Posterior cingulate gyrus (tissue), 11 donors: ENCODE data around the gene ANKK1.

ENCODE experiments used
- DNase-seq, 10 donors: peaks; one replicate each; pipeline versions ENCODE4 v3.0.0 to v3.0.0-alpha.2; 2020 to 2021; ENCODE audit warnings: mixed read lengths in 3 of 10
- intact Hi-C: fragments of 100-400 bp; cut with DNase I; formaldehyde crosslinking; loops from one replicate; pipeline ENCODE4 v1.15.1; 2023

Gene ANKK1

DNA sequence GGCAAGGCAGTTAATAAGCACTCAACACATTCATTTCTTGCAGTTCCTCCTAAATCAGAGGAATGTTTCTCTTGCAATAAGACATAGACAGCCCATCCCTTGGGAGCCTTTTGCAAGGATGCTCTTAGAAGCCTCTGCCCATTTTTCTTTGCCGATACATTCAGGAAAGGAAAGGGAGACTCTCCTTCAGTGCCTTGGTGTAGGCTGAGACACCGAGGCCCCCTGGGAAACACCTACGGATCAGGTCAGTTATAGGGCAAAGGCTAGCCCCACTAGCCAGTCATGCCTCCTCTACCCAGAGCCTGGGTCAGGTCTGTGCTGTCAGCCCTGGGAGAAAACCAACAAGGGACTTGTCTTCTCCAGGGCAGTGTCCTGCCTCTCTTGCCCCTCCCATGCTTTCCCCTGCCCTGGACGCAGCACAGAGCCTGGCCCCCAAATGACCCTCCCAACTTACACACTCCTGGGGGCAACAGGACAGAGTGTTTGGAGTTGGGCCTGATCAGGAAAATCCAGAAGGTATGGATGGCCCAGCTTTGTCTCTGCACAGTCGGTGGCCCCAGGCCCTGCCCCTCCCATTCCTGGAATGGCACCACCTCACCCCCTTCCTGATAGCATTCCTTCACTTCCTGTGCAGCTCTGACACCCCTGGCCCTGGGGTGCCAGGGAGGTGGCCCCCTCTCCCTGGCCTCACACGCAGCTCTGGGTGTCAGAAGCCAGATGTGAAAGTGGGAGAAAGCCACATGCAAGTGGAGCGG lies 18.3 kb downstream of the ANKK1 start:
- intact Hi-C loops: no loop called here
- DNase-seq: no peak

DNA sequence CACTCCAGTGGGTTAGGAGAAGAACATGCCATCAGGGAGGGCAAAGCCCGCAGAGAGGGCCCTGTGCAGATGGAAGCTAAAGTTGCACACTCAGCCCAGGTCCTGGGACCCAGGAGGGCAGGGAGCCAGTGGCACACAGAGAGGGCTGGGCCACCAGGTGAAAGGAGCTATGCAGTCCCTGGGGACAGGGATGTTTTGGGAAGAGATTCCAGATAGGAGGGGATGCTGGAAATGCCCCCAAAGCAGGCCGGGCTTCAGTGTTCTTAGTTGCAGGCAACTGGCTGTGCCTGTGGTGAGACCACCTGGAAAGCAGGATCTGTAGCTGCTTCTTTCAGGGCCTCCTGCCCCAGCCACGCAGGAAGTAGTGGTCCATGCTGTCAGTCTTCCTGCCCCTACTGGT lies 19.6 kb downstream of the ANKK1 start:
- intact Hi-C loops: no loop called here
- DNase-seq: peak in 1 of 10 donors; percentile 36

DNA sequence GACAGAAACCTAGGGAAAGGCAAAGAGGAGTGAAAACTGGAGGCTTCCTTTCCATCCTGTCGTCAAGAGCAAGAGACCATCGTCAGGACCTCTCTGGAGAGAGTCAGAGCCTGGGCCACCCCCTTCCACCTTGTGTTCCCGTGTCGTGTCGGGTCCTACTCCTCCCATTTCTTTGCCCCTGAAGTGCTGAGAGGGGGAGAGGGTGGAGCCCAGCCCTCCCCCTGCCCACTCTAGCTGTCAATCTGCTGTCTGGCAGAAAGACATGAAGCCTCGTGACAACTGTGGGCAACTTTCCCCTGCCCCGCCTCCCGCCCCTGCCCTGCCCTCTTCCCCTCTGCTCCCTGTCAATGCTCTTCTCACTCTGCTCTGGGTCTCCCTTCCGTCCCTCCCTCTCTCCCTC lies 20.6 kb downstream of the ANKK1 start:
- DNase-seq: peak in 1 of 10 donors; percentile 30
- intact Hi-C loops: no loop called here

DNA sequence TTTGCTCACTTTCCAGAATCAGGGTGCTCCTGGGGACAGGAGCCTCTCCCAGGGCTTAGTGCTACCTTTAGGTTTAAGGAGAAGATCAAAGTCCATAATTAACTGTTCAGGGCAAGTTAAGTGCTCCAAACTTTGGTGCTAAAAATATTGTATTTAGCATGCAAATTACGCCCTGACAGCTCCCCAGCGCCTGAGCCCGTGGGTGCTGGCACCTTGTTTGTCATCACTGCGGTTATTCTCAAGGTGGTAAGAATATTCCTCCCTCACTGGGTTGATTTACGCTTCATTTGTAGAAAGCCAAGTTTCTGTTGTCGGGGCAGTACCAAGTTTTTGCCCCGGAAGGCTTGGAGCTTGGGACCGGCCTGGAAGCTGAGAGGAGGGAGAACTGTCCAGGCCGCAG lies 21.3 kb downstream of the ANKK1 start:
- intact Hi-C loops: no loop called here
- peak in 1 of 10 donors; percentile 42 for DNase-seq

DNA sequence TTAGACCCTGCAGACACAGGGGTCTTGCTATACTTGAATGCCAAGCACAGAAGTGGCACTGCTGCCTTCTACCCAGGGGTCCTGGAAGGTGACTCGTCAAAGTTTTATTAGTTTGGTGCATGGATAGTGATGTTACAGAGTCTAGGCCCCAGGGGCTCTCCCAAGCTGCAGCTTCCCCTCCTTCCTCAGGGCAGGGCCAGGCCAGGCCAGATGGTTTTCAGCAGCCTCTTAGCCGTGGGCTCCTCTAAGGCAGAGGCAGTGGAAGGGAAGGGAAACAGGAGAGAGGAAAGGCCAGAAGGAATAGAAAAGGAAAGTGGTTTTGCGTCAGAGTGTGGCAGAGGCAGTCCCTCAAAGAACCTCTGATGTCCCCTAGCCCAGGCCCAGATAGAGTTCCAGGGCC lies 21.9 kb downstream of the ANKK1 start:
- DNase-seq: peak in 1 of 10 donors; percentile 13
- intact Hi-C loops: no loop called here

DNA sequence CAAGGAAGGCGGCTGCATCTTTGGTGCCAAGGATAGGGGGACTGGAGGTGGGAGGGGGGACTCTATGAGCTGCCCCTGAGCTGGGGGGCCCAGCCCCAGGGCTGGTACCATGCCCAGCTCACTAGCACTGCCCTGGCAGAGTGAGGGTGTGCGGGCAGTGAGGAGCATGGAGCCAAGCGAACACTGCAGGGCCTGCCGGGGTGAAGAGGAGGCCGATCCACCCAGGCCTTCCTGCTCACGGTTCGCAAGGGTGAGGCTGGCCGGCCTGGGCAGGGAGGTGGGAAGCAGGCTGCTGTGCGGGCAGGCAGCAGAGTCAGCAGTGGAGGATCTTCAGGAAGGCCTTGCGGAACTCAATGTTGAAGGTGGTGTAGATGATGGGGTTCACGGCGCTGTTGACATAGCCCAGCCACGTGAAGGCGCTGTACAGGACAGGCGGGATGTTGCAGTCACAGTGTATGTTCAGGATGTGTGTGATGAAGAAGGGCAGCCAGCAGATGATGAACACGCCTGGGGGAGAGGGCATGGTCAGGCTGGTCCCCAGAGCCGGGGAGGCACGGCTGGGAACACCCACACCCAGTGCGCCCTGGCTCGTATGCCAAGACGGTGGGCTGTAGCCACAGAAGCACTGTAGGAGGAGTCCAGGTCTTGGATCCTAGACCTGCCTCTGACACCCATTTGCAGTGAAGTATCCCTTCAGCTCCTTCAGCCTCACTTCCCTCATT lies 23.0 kb downstream of the ANKK1 start:
- DNase-seq: peak in 1 of 10 donors; percentile 59
- intact Hi-C loops: no loop called here

DNA sequence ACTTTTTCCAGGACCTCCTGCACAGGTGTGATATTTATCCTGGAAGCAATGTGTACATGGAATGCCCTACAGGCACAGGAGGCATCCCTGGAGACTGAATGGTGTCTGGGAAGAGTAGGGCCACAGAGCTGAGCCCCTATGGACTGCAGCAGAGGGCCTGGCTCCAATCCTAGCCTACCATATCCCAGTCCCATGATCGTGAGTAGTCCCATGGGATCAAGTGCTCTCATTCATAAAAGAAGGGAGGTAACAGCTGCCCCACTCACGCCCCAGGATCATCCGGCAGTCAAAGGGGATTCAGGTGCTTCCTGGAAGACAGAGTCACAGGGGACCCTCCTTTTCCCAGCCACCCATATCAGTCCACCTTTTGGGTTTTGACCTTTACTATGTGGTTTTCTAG lies 24.0 kb downstream of the ANKK1 start:
- DNase-seq: peak in 1 of 10 donors; percentile 34

DNA sequence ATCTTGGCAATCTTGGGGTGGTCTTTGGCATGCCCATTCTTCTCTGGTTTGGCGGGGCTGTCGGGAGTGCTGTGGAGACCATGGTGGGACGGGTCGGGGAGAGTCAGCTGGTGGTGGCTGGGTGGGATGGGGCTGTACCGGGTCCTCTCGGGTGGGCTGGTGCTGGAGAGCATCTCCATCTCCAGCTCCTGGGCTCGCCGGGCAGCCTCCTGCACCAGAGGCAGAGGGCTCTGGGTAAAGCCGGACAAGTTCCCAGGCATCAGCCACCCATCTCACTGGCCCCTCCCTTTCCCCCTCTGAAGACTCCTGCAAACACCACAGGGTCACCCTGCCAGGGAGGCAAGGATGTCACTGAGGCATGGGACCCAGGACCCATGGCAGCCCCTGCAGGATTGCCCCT lies 25.1 kb downstream of the ANKK1 start:
- intact Hi-C loops: no loop called here
- peak in 1 of 10 donors; percentile 55 for DNase-seq

More for the DNA sequence above, 24.0 kb downstream of the ANKK1 start:
- intact Hi-C loops: no loop called here

DNA sequence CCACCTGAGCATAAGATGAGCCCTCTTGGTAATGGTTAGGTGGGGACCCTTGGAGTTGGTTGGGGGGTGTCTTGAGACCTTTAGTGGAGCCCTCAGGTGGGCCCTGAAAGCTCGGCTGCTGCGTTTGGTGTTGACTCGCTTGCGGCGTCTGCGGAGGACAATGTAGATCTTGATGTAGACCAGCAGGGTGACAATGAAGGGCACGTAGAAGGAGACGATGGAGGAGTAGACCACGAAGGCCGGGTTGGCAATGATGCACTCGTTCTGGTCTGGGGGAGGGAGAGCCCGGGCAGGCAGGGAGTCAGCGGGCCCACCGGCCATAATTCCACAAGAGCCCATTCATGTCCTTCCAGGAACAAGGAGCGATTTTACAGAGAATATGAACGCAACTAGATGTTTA lies 27.8 kb downstream of the ANKK1 start:
- intact Hi-C loops: no loop called here
- no peak for DNase-seq

DNA sequence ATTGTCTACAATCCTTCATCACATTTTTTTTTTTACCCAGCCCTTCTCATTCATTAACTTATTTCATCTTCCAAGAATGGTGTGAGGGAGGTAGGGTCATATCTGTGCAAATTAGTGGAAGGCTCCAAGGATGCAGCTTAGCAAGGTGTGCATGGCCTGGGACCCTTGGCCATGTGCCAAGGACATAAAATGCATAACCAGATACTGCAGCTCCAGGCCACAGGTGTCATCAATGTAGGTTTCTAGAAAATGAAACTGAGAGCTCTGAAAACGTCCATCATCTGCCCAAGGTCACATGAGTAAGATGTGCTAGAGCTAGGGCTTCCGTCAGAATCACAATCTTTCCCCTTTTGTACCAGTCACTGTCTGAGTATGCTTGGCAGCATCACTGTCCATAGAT lies 29.8 kb downstream of the ANKK1 start:
- intact Hi-C loops: no loop called here

DNA sequence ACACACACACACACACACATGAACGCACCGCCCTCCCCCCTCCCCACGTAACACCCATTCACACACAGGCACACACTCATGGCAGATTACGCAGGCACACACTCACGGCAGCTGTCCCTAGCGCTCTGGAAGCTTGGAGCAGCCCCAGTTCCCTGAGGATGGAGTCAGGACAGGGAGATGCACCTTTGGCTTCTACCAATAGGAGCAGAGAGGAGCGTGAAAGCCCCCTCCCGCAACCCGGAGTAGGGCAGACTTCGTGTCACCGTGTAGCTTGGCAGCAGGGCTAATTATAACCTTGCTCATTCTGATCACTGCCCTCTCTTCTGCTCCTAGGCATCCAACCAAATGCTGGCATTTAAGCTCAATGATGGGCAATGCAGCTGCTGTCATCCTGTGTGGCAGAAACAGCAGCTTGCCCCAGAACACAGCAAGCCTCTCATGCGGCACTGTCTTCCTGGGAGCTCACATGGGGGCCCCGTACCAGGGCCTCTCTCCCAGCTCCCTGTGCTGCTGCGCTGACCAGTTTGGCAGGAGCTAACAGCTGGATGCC lies 31.9 kb downstream of the ANKK1 start:
- DNase-seq: peak in 1 of 10 donors; percentile 62
- intact Hi-C loops: no loop called here

More for the DNA sequence above, 29.8 kb downstream of the ANKK1 start:
- DNase-seq: no peak

DNA sequence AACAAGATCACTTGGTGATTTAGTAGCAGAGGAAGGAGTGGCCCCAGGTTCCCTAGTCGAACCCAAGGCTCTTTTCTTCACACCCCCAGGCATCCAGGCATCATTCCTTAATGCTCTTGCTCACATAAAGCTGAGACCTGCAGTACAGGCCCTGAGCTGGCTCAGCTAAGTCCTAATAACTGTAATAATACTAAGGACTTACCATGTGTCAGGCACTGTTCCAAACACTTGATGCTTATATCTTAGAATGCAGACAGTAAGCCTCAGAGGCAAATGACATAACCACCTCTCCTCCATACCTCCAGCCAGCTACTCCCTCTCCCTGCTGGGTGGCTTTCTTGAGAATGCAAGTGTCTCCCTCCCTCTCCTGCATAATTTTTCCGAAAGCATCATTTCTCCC lies 33.2 kb downstream of the ANKK1 start:
- intact Hi-C loops: no loop called here
- DNase-seq: no peak

DNA sequence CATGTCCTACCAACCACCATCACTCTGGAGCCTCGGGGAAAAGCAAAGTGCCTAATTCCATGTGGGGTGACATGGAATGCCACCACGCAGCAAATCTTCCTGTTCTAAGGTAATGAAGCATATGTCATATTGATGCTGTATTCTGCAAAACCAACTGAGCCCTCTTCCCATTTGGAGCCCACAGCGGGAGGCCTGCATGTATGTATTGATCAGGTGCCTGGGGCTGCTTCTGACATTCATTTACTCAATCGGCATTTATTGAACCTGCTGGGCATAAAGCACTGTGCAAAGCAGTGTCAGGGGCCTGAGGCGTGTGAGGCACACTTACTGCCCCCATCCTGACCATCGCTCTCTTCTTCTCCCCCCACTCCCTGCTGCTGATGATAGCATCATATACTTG lies 39.1 kb downstream of the ANKK1 start:
- intact Hi-C loops: no loop called here
- DNase-seq: no peak

DNA sequence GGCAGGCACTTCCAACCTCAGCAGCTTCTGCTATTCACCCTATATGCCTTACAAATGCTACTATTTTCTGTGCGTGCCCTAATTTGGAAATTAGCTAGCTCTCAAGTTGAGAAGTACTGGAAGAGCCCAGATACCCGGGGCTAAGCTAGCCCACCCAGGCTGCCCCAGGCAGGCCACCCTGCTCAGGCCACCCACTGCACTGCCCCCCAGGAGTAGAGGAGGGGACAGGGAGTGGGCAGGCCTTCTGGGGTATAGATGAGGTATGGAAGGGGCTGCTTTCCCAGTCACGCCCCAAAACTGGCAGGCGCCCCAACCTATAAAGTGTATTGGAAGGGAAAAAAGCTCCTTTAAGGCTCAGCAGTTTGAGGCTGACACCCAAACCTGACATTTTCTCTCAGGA lies 44.2 kb downstream of the ANKK1 start:
- DNase-seq: no peak
- intact Hi-C loops: no loop called here

DNA sequence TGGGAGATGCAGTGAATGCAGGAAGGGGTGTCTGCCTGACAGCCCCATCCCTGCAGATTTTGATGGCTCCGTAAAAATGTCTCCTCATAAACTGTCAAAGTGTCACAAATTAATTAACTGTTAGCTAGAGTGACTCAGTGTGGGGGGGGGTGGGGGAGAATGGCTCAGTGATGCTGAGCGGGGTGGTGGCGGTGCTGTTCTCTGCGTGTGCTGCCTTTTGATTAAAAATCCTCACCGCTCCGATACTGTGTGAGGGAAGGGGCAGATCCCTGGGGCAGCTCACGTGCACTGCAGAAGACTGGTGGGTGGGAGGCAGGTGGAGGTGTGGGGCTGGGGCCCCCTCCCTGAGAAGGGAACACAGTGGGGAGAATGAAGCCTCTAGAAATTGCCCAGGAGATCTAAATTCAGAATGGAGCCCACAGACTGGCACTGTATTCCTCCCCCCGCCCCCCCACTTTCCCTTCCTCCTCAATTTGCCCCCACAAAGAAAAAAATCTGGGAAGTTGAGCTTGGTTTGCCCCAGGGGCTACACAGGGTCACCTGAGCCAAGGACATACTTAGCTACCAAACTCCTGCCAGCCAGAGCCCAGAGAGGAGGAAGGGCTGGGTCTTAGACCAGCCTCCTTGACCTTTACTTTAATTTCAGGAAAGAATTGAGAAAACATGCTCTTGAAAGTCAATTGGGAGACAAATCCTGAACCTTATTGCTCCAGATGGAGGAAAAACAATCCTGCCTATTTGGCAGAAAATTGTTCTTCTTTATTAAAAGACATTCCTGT lies 47.8 kb downstream of the ANKK1 start:
- intact Hi-C loops: no loop called here
- DNase-seq: no peak

DNA sequence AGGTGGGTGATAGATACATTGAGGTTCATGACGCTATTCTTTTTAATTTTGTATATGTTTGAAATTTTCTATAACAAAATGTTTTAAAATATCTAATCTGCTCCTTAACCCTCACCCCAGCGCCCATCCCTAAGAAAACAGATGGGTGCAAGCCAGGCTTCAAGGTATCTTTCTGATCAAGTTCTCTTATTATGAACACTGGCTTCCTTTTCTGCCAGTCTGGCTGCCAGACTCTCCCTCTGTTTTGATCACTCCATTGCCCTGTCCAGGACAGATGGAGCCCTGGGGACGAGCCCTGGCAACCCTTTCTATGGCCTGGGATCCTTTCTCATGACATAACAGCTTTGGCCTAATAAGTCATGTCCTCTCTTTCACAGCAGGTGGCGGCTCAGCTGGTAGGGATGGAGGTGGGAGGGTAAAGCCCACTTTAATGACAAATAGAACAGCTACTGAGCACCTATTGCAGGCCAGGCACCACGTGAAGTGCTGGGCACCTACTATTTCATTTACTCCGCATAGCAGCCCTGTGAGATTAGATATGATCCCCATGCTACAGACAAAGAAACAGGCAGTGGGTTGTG lies 49.2 kb downstream of the ANKK1 start:
- no peak for DNase-seq
- intact Hi-C loops: no loop called here

DNA sequence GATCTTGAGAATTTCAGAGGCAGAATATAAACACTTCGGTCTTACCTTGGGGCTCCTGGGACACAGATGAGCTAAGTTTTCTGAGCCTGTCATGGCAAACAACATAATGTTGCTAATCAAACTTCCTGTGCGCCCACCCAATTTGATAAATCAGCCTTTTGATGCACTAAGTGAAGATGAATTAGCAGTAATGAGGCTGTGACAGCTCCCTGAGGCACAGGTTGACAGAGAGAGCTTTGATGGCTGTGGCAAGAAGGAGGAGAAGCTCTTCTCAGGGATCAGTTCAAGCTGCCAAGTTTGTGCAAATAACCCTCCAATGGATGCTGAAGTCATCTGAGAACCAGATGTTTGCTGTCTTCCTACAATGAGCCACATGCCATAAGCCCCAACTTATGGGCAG lies 53.2 kb downstream of the ANKK1 start:
- DNase-seq: no peak
- intact Hi-C loops: no loop called here

DNA sequence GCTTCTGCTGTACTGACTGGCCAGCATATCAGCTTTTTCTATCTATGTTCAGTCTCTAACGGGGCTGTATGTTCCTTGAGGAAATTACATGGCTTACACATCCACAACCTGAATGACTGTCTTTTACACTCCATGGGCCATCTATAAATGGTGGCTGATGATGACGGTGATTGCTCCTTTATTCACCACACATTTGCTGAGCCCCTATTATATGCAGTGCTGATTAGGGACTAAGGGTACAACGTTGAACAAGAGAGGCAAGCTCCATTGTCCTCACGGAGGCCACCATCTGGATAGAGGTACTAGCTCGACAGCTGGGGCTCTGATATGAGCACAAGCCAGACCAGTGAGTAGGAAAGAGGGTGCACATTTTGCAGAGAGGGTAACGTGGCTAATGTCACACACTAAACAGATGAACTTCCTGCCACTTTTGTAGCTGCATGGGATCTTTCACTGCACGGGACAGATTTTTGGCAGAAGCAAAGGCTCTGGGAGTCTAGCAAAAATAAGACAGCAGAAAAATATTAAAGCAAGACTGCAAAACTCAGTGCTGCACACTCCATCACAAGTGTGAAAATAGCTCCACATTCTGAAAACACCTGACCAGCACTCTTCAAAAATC lies 57.0 kb downstream of the ANKK1 start:
- intact Hi-C loops: no loop called here
- DNase-seq: no peak

DNA sequence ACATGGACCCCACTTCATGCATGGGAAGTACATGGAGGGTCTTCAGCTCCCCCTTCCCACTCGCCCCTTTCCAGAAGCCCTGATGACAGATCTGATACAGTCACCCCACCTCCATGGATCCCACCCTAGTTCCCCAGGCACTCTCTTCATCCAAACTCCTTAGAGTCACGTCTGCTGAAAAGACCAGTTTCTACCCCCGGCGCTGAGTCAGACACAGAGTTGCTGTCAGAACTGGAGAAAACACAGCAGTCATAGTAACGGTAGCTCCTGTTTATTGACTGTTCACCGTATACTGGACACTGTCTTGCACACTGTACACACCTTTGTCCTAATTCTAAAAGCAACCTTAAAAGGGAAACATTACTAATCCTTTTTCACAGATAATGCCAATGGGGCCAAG lies 58.5 kb downstream of the ANKK1 start:
- intact Hi-C loops: no loop called here
- no peak for DNase-seq

DNA sequence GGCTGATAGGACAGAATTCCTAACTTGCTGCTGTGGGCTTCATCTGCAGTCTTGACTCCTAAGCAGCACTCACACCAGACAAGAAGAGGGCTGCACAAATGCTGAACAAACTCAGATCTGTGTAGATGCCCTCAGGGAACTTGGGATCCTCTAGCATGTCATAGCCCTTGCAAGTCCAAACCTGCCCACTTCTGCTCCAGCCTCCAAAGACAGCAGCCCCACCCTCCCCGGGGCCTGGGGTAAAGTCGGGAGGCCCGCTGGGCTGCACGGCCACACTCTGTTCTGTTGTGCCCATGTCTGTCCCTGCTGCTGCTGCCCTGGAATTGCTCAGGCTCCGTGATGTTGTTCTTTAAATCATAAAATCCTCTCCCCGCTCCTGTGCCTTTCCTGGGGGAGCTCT lies 59.4 kb downstream of the ANKK1 start:
- intact Hi-C loops: no loop called here
- DNase-seq: no peak
